Adrenal gland (tissue), 12 donors: Measurements from ENCODE around the gene NLRP2B. TPM values are rescaled to one million over a fixed set of nuclear protein-coding genes. Genes with fewer than 3 reads are reported as not detected.

Experiments
- DNase-seq, 7 donors: peaks; one replicate each; pipeline ENCODE4 v3.0.0-alpha.2; 2019 to 2020
- H3K27ac ChIP-seq, 5 donors: fragments of 200-600 bp; sonication (generic) in 4 of 5; 1 replicate in 3 of 5; 2 replicates in 2 of 5; pipeline versions ENCODE4 v1.5.1 to v1.8.0; 2016 to 2020; ENCODE audit warnings: mild to moderate bottlenecking in 1 of 5
- H3K27me3 ChIP-seq: fragments of 200-600 bp; 2 replicates; pipeline ENCODE4 v1.8.0; 2021
- H3K36me3 ChIP-seq, 2 donors: fragments of 200-600 bp; replicated peaks in 1 of 2; 1 replicate in 1 of 2; 2 replicates in 1 of 2; pipeline versions ENCODE4 v1.5.1 to v1.8.0; 2018 to 2022
- H3K4me1 ChIP-seq, 2 donors: fragments of 200-600 bp; replicated peaks in 1 of 2; 1 replicate in 1 of 2; 2 replicates in 1 of 2; pipeline versions ENCODE4 v1.5.1 to v1.8.0; 2018 to 2021
- H3K4me3 ChIP-seq, 4 donors: fragments of 200-600 bp; sonication (generic) in 3 of 4; one replicate each; pipeline ENCODE4 v1.5.1; 2016 to 2018
- H3K9me3 ChIP-seq, 3 donors: fragments of 200-600 bp; sonication (generic) in 1 of 3; replicated peaks in 1 of 3; 1 replicate in 2 of 3; 2 replicates in 1 of 3; pipeline versions ENCODE4 v1.5.1 to v1.8.0; 2016 to 2021
- CTCF ChIP-seq, 6 experiments: fragments of 450-650 bp in 4 of 6; fragments of 200-600 bp in 2 of 6; sonication (generic) in 1 of 6; IDR thresholded peaks; 1 replicate in 5 of 6; 2 replicates in 1 of 6; pipeline versions ENCODE4 v1.5.1 to v1.8.0; 2016 to 2021; ENCODE audit warnings: antibody characterized with exemption in 6 of 6, mild to moderate bottlenecking in 2 of 6, moderate library complexity in 1 of 6
- POLR2A ChIP-seq, 2 donors: fragments of 450-650 bp; IDR thresholded peaks; one replicate each; pipeline ENCODE4 v1.6.1; 2017; ENCODE audit warnings: antibody characterized with exemption in 2 of 2, mild to moderate bottlenecking in 2 of 2, moderate library complexity in 1 of 2
- WGBS, 4 donors: extraction: QIAGEN DNeasy Blood & Tissue Kit in 2 of 4; methylation state at CpG; one replicate each; pipeline versions ENCODE4 v1.1.5 to v1.1.7; 2013 to 2017; 5-methylcytosine and 5-hydroxymethylcytosine counted together
- intact Hi-C, 2 donors: fragments of 100-400 bp; cut with DNase I; formaldehyde crosslinking; loops; one replicate each; pipeline versions ENCODE4 v1.14.1 to v1.15.0; 2022 to 2023
- polyA plus RNA-seq, 3 donors: library from polyadenylated mRNA; stranded (reverse); fragments of 200-250 nt in 2 of 3; fragments of 350-450 nt in 1 of 3; fragmentation: Illumina TruSeq in 1 of 3; extraction: RNeasy Lipid Tissue Mini Kit (QIAGEN cat#74804) in 1 of 3; gene quantifications; one replicate each; pipeline ENCODE4 v1.2.3, GENCODE V29; 2013 to 2014
- total RNA-seq, 9 donors: library from RNA; depleted of rRNA in 4 of 9; stranded (reverse); fragments of >200 nt in 4 of 9; fragments of 120-200 nt in 1 of 9; fragmentation: NEBNext Ultra II Directional in 1 of 9; extraction: Animal tissue kit (Norgen Biotek cat#: 25700) in 1 of 9; gene quantifications; one replicate each; pipeline versions ENCODE4 v1.1.0 to v1.2.4, GENCODE V29; 2013 to 2023
- donor health status: healthy with polysubstance abuse.
- donor health status: Bipolar disorder and iron deficiency.
- donor health status: DM: yes; HTN: yes; CAD: no.
- donor health status: DM: no; HTN: no; CAD: no.
- donor health status: DM: no; HTN: no; CAD: no.
- donor health status: DM: yes; HTN: yes; CAD: no.

NLRP2B gene
- total and polyA plus RNA-seq, 12 donors = 0.24 TPM; not detected in 11

GRCh38 chrX:57667010-57667409 is 13.1 kb downstream of the NLRP2B start:
- Histone ChIP-seq H3K27ac (no peak overlapping the region), H3K36me3 (no peaks in the 10 kb centered on the region), H3K4me1 (no peaks in the 10 kb centered on the region), H3K4me3 (no peak overlapping the region), H3K27me3 (peaks cover 8% of the 10 kb centered on the region), H3K9me3 (no peaks in the 10 kb centered on the region)
- intact Hi-C loops = no loop called here
- no peak for DNase-seq
- 26 to 45% (median 35%) methylated on average over 1 of the region's 1 CpG for WGBS, 4 donors
- TF ChIP-seq POLR2A (IDR thresholded peaks at IDR 0.05) (no peak), CTCF (IDR thresholded peaks at IDR 0.05) (no peak)

- Histone ChIP-seq H3K27ac (no peak overlapping the region), H3K36me3 (no peaks in the 10 kb centered on the region), H3K4me1 (no peaks in the 10 kb centered on the region), H3K4me3 (no peak overlapping the region), H3K27me3 (no peaks in the 10 kb centered on the region), H3K9me3 (peaks cover 0 to 7% (median 0%) of the 10 kb centered on the region in 3 donors)
- intact Hi-C loops = no loop called here
- no peak for TF ChIP-seq POLR2A (IDR thresholded peaks at IDR 0.05)
- TF ChIP-seq CTCF (IDR thresholded peaks at IDR 0.05) = no peak
- 77 to 88% (median 83%) methylated on average over 2 of the region's 2 CpGs for WGBS, 4 donors
- DNase-seq = no peak
These were observed 25.0 kb downstream of the NLRP2B start for GRCh38 chrX:57655065-57655464.

GRCh38 chrX:57652705-57653104 is 27.4 kb downstream of the NLRP2B start:
- intact Hi-C loops = no loop called here
- TF ChIP-seq CTCF (IDR thresholded peaks at IDR 0.05) = no peak
- TF ChIP-seq POLR2A (IDR thresholded peaks at IDR 0.05) = no peak
- H3K9me3 ChIP-seq = peaks cover 0 to 7% (median 0%) of the 10 kb centered on the region in 3 donors
- H3K4me1 ChIP-seq = no peaks in the 10 kb centered on the region
- no peak overlapping the region for H3K4me3 ChIP-seq
- H3K36me3 ChIP-seq = no peaks in the 10 kb centered on the region
- DNase-seq = no peak
- no peaks in the 10 kb centered on the region for H3K27me3 ChIP-seq
- H3K27ac ChIP-seq = no peak overlapping the region
- WGBS, 4 donors = 47 to 83% (median 66%) methylated on average over 1 of the region's 1 CpG

- no peak overlapping the region for H3K4me3 ChIP-seq
- intact Hi-C loops = no loop called here
- no peaks in the 10 kb centered on the region for H3K36me3 ChIP-seq
- H3K27me3 ChIP-seq = no peaks in the 10 kb centered on the region
- 59 to 78% (median 72%) methylated on average over 4 of the region's 4 CpGs for WGBS, 4 donors
- H3K27ac ChIP-seq = no peak overlapping the region
- no peak for DNase-seq
- H3K9me3 ChIP-seq = peaks cover 0 to 7% (median 0%) of the 10 kb centered on the region in 3 donors
- H3K4me1 ChIP-seq = no peaks in the 10 kb centered on the region
- no peak for TF ChIP-seq POLR2A (IDR thresholded peaks at IDR 0.05)
- no peak for TF ChIP-seq CTCF (IDR thresholded peaks at IDR 0.05)
These were observed 28.7 kb downstream of the NLRP2B start for GRCh38 chrX:57651169-57651919.
